Left ventricle myocardium inferior (tissue), 1 donor: Measurements from ENCODE around the gene HINFP. TPM values are rescaled to one million over a fixed set of nuclear protein-coding genes. Genes with fewer than 3 reads are reported as not detected.

ENCODE experiments used
- DNase-seq: peaks from one replicate; pipeline ENCODE4 v3.0.0-alpha.2; 2020
- H3K27ac ChIP-seq: fragments of 200-600 bp; replicated peaks from 2 replicates; pipeline ENCODE4 v1.8.0; 2021
- H3K27me3 ChIP-seq: fragments of 200-600 bp; 2 replicates; pipeline ENCODE4 v1.8.0; 2021; ENCODE audit warnings: low read depth
- H3K36me3 ChIP-seq: fragments of 200-600 bp; 2 replicates; pipeline ENCODE4 v1.8.0; 2021
- H3K4me1 ChIP-seq: fragments of 200-600 bp; 2 replicates; pipeline ENCODE4 v1.8.0; 2021
- H3K4me3 ChIP-seq: fragments of 200-600 bp; 2 replicates; pipeline ENCODE4 v1.8.0; 2021; ENCODE audit warnings: mild to moderate bottlenecking, moderate library complexity
- H3K9me3 ChIP-seq: fragments of 200-600 bp; replicated peaks from 2 replicates; pipeline ENCODE4 v1.8.0; 2021
- CTCF ChIP-seq: fragments of 200-600 bp; IDR thresholded peaks from 2 replicates; pipeline ENCODE4 v1.8.0; 2021; ENCODE audit warnings: antibody characterized with exemption, mild to moderate bottlenecking, borderline replicate concordance
- intact Hi-C: fragments of 100-400 bp; cut with micrococcal nuclease; formaldehyde crosslinking; loops from one replicate; pipeline ENCODE4 v1.11.0; 2022
- total RNA-seq: library from RNA; stranded (reverse); fragmentation: NEBNext Ultra II Directional; extraction: Animal tissue kit (Norgen Biotek cat#: 25700); gene quantifications from one replicate; pipeline ENCODE4 v1.2.1, GENCODE V29; 2021
- donor health status: DM: no; HTN: yes; CAD: no; lungs with severe emphysema.

HINFP gene
- total RNA-seq, 1 donor from 2014 or later = 13.9 TPM

GRCh38 chr11:119172513-119172912 lies 51.1 kb downstream of the HINFP start:
- no peak for TF ChIP-seq CTCF
- no peaks in the 10 kb centered on the region for H3K27me3 ChIP-seq
- intact Hi-C loops = no loop called here
- peaks cover 19% of the 10 kb centered on the region for H3K4me1 ChIP-seq
- H3K36me3 ChIP-seq = peaks cover 42% of the 10 kb centered on the region
- no peak for DNase-seq
- H3K4me3 ChIP-seq = no peak overlapping the region
- no peak overlapping the region for H3K27ac ChIP-seq
- H3K9me3 ChIP-seq = no peaks in the 10 kb centered on the region

DNA sequence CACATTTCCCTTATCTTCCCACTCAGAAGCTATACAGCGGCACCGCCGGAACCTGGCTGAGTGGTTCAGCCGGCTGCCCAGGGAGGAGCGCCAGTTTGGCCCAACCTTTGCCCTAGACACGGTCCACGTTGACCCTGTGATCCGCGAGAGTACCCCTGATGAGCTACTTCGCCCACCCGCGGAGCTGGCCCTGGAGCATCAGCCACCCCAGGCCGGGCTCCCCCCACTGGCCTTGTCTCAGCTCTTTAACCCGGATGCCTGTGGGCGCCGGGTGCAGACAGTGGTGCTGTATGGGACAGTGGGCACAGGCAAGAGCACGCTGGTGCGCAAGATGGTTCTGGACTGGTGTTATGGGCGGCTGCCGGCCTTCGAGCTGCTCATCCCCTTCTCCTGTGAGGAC lies 52.1 kb downstream of the HINFP start:
- no peak overlapping the region for H3K4me3 ChIP-seq
- H3K36me3 ChIP-seq = peaks cover 45% of the 10 kb centered on the region
- no peaks in the 10 kb centered on the region for H3K9me3 ChIP-seq
- intact Hi-C loops = no loop called here
- H3K4me1 ChIP-seq = peaks cover 21% of the 10 kb centered on the region
- no peak for DNase-seq
- no peaks in the 10 kb centered on the region for H3K27me3 ChIP-seq
- H3K27ac ChIP-seq = no peak overlapping the region
- no peak for TF ChIP-seq CTCF

- Histone ChIP-seq H3K4me1 (peaks cover 11% of the 10 kb centered on the region), H3K9me3 (no peaks in the 10 kb centered on the region), H3K4me3 (no peak overlapping the region), H3K27me3 (no peaks in the 10 kb centered on the region), H3K27ac (no peak overlapping the region), H3K36me3 (peaks cover 55% of the 10 kb centered on the region)
- intact Hi-C loops = no loop called here
- no peak for TF ChIP-seq CTCF
- DNase-seq = no peak
Measured at GRCh38 chr11:119175493-119176077, 54.2 kb downstream of the HINFP start.

- Histone ChIP-seq H3K9me3 (no peaks in the 10 kb centered on the region), H3K27me3 (no peaks in the 10 kb centered on the region), H3K4me1 (peaks cover 11% of the 10 kb centered on the region), H3K36me3 (peaks cover 71% of the 10 kb centered on the region), H3K27ac (no peak overlapping the region), H3K4me3 (no peak overlapping the region)
- TF ChIP-seq CTCF = no peak
- no peak for DNase-seq
- intact Hi-C loops = no loop called here
Measured at GRCh38 chr11:119178166-119178680, 56.8 kb downstream of the HINFP start.

GRCh38 chr11:119179342-119179741 lies 58.0 kb downstream of the HINFP start:
- Histone ChIP-seq H3K27me3 (no peaks in the 10 kb centered on the region), H3K27ac (no peak overlapping the region), H3K4me3 (no peak overlapping the region), H3K4me1 (peaks cover 11% of the 10 kb centered on the region), H3K36me3 (peaks cover 64% of the 10 kb centered on the region), H3K9me3 (no peaks in the 10 kb centered on the region)
- DNase-seq = no peak
- intact Hi-C loops = no loop called here
- TF ChIP-seq CTCF = no peak
